GM19238 (cell line): ENCODE measurements around the gene IGFBP3.

Experiments used
- DNase-seq: peaks from one replicate; pipeline ENCODE4 v3.0.0; 2011; ENCODE audit warnings: low spot score; ENCODE audit not compliant: insufficient read length

IGFBP3 gene

GRCh38 chr7:45923290-45923689 is 2.2 kb upstream of the IGFBP3 start:
- DNase-seq = no peak

GRCh38 chr7:45922810-45923209 is 1.7 kb upstream of the IGFBP3 start:
- no peak for DNase-seq

- no peak for DNase-seq
Measured at GRCh38 chr7:45921699-45922519, 837 bp upstream of the IGFBP3 start.

- DNase-seq = no peak
Measured at GRCh38 chr7:45921381-45921698, 268 bp upstream of the IGFBP3 start.

GRCh38 chr7:45919993-45920459 is 1.0 kb downstream of the IGFBP3 start:
- no peak for DNase-seq

- DNase-seq = no peak
Measured at GRCh38 chr7:45919231-45919784, 1.8 kb downstream of the IGFBP3 start.

- DNase-seq = no peak
Measured at GRCh38 chr7:45918556-45918955, 2.5 kb downstream of the IGFBP3 start.

GRCh38 chr7:45917658-45918057 is 3.4 kb downstream of the IGFBP3 start:
- peak; percentile 64 for DNase-seq

- no peak for DNase-seq
Measured at GRCh38 chr7:45917064-45917463, 4.0 kb downstream of the IGFBP3 start.

- DNase-seq = no peak
Measured at GRCh38 chr7:45915606-45916005, 5.5 kb downstream of the IGFBP3 start.

GRCh38 chr7:45914911-45915310 is 6.2 kb downstream of the IGFBP3 start:
- no peak for DNase-seq

- DNase-seq = no peak
Measured at GRCh38 chr7:45912972-45913371, 8.1 kb downstream of the IGFBP3 start.

GRCh38 chr7:45911311-45911710 is 9.8 kb downstream of the IGFBP3 start:
- DNase-seq = no peak

GRCh38 chr7:45910855-45911254 is 10.2 kb downstream of the IGFBP3 start:
- DNase-seq = no peak

- no peak for DNase-seq
Measured at GRCh38 chr7:45909561-45909960, 11.5 kb downstream of the IGFBP3 start.

GRCh38 chr7:45902820-45903219 is 18.3 kb downstream of the IGFBP3 start:
- DNase-seq = no peak

GRCh38 chr7:45901566-45901965 is 19.5 kb downstream of the IGFBP3 start:
- no peak for DNase-seq

GRCh38 chr7:45898222-45898621 is 22.9 kb downstream of the IGFBP3 start:
- no peak for DNase-seq

GRCh38 chr7:45897042-45897690 is 23.9 kb downstream of the IGFBP3 start:
- DNase-seq = no peak

GRCh38 chr7:45894665-45895062 is 26.4 kb downstream of the IGFBP3 start:
- no peak for DNase-seq

- no peak for DNase-seq
Measured at GRCh38 chr7:45893996-45894664, 26.9 kb downstream of the IGFBP3 start.

GRCh38 chr7:45893374-45893995 is 27.6 kb downstream of the IGFBP3 start:
- DNase-seq = no peak
